Activated CD4-positive, CD25-positive, alpha-beta regulatory T cell treated with anti-CD3 and anti-CD28 coated beads, Interleukin-2, amount 50 U/mL, for 24 hours (primary cell): Measurements from ENCODE around the gene LNX1.

Experiments
- ATAC-seq, 2 donors: fragments of 150-1000 bp; cut with Tn5 transposase; one replicate each; pipeline ENCODE4 v1.10.0; 2021; ENCODE audit warnings: mild to moderate bottlenecking in 1 of 2, moderate library complexity in 1 of 2

LNX1 gene

GRCh38 chr4:53571936-53572599 is 19.2 kb downstream of the LNX1 start:
- ATAC-seq: no peak

DNA sequence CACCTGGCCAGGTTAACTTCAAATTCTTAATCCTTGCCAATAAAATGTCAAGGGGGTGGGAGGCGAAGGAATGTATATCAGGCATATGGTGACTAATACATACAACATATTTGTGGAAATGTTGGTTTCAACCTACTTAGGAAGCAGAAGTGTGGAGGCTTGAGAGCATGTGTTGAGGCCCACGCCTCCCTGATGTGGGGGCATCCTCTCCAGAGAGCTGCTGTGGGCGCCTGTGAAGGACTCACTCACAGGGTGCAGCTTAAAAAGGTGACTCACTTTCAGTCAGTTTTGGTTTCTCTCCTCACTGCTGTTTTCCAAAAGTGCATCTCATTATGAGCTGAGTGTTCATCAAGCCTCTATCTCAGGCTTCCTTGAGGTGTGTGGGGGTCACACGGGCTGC is 27.5 kb downstream of the LNX1 start:
- peak; percentile 27 to 63 for ATAC-seq

- no peak for ATAC-seq
These were observed 28.9 kb downstream of the LNX1 start for GRCh38 chr4:53562409-53562808.

- no peak for ATAC-seq
These were observed 32.2 kb downstream of the LNX1 start for GRCh38 chr4:53559021-53559620.

DNA sequence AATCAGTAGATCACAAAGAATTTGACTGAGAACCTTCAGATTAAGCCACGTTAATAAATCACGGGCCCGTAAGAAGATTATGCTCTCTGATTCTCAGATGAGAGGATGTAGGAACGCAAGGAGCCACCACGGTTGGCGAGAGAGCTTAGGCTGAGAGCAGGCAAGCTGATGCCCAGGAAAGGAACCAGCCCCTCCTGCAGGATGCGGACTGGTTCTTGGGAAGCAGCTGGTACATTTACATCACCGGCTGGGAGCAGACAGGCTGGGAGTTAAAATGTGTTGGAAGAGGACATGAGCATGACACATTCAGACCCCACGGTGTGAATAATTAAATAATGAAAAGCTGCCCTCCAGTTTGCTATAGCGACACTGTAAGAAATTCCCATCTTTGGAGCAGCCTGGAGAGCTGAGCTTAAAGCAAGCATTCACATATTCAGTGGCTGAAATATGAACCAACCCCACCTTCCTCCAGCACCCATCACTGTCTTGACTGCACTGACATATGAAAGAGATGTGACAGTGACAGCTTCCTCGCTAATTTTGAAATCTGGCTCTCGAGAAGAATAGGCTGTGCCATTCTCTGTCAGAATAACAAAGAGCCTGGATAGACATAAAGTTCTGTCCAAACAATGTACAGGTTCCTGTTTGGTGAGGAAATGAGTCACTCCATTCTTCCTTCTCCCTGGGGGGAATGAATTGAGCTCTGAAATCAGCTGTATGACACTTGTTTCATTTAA is 33.1 kb downstream of the LNX1 start:
- no peak for ATAC-seq

GRCh38 chr4:53557669-53558064 is 33.6 kb downstream of the LNX1 start:
- ATAC-seq: no peak

- no peak for ATAC-seq
These were observed 34.6 kb downstream of the LNX1 start for GRCh38 chr4:53556651-53557050.

DNA sequence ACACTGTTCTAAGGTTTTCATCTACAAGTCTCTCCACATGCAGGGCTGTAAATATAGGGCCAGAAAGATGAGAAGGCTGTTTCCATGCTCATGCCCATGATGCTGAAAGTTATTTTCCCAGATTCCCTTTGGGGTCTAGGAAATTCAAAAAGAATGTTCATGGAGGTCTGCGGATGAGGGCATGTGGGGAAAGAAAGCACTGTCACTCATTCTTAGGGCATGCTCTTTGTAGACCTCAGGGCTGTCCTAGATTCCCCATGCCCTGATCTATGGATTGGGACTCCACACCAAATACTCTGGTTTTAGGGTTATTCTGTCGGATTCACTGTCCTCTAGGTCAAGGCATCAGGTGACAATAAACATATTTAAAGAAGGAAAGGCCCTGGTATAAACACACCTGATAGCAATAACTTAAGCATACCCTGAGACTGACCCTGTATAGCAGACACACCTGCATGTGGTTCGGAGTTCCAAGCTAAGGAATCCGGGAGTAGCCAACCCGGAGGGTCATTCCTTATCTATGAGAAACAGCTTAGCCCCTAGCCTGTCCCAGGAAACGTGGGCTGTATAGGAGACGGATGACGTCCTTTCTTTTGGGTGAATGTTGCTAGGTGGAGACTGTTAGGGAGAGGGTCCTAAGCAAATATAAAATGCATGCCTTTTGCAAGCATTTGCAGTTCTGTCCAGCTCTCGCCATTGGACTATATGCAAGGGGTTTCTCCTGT is 37.6 kb downstream of the LNX1 start:
- ATAC-seq: no peak

DNA sequence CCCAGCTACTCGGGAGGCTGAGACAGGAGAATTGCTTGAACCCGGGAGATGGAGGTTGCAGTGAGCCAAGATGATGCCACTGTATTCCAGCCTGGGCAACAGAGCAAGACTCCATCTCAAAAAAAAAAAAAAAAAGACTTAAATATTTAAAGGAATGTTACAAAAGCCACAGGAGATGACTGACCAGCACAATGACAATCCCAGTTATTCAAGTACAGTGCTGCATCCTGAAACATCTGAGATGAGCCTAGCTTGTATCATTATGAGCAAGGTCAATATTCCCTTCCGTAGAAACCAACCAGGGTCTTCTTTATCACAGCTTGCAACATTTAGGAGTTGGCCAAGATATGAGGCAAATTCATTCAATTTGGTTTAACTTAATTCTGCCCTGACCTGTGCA is 38.6 kb downstream of the LNX1 start:
- no peak for ATAC-seq

- ATAC-seq: no peak
These were observed 39.3 kb downstream of the LNX1 start for GRCh38 chr4:53551958-53552357.

DNA sequence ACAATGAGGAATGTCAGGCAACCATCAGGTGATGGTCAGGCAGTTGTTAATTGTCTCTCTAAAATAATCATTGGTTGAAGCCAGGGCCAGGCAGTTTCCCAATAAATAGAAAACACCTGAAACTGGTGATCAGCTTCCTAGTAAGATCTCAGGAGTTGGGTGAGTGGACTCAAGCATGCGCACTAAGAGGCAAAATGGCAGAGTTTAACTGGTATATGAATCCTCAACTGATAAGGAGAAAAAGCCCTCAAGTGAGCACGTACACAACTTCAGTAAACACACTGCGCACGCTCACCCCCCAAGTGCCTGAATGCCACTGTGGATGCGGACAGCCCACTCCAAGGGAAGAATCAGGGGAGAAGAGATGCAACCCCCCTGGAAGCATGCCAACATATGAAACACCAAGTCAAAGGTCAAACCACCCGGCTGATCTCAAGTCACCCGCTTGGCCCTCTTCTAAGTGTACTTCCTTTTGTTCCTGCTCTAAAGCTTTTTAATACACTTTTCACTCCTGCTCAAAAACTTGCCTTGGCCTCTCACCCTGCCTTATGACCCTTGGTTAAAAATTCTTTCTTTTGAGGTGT is 39.9 kb downstream of the LNX1 start:
- no peak for ATAC-seq

- ATAC-seq: no peak
These were observed 42.6 kb downstream of the LNX1 start for GRCh38 chr4:53548662-53549061.

DNA sequence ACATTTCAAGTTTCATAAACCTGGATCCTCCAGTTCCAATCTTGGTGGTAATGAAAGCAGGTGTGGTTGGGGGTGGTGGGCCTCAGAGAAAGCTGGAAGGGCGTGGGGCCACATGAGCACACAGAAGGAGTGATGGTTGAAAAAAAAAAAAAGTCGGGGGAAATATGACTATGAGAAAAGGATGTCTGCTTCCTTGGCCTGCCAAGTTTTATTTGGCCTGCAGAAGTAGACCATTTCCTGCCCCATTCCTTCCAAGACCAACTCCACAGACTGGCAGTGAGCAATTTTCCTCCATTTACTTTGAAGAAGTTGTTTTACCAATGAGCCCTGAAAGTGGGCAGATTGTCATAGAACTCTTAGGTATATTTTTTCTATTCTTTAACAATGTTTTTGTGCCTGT is 43.3 kb downstream of the LNX1 start:
- no peak for ATAC-seq

- no peak for ATAC-seq
These were observed 45.2 kb downstream of the LNX1 start for GRCh38 chr4:53545942-53546581.

DNA sequence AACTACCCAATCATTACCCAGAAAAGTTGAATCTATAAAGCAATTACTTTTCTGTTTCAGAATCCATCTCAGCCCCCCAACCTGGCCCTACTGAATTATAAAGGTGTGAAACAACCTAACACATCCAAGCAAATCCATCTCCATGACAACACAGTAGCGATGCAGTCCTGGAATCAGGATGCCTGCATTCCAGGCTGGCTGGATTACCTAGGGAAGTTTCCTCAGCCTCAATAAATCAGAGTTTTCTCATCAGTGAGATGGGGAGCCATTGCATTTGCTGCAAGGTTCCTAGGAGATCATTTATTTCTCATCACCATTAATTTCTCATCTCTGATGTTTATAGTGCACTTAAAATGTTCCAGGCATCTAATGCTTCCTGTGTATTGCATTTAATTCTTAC is 46.0 kb downstream of the LNX1 start:
- no peak for ATAC-seq

DNA sequence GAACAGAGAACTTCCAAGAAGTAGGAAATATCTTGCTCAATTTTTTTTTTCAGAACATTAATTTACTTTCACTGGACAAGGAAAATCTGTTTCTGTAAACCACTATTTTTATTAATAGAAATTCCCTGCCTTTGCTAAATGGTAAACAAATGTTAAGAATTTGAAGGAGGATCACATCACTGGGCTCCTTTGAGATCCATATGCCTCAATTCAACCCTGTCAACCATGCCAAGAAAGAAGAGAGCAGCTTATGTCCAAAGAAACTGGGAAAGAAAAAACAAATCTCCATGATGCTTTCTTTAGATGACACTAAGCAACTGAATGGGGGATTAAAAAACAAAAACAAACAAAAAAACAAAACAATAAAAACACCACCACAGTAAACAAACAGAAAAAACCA is 47.7 kb downstream of the LNX1 start:
- ATAC-seq: no peak

DNA sequence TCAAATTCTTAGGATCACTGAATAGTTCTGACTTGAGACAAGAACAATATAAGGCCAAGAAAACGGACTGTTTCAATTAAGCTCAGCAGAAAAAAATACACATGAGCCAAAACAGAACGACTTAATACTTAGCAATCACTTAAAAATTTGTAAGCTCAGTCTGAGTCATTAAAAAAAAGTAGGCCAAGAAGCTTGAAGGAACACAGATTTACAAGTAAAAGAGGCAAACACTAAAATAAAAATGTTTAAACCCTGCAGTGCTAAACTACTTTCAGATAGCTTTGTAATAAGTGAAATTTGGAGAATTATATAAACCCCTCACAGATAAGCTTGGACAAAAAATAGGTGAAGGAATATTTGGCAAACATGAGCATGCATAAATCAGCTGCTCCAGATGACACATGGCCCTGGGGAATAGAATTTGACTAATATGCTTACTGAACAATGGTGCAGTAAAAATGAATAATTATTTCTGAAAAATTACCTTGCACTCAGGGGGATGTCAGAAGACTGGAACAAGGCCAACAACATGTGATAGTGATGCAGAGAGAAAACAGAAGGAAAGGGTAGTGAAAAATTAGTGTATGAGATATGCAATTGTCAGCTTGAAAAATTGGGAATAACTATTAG is 49.6 kb downstream of the LNX1 start:
- ATAC-seq: no peak

DNA sequence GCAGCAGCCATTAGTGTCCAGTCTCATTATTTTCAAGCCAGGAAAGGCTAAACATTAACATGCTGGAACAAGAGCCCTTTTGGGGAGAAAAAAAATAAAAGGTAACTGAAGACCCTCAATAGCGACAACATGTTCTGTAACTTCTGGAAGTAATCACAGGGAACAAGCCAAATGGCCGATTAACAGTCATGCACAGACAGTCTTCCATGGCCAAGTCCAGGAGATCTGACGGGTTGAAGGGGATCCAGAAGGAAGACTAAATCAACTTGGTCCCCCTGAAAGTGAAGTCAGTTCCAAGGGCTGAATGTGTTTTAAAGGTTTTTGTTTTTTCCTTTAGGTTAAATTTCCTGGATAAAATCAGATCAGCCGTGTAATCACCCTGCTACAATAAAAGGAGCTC is 52.5 kb downstream of the LNX1 start:
- ATAC-seq: no peak

- no peak for ATAC-seq
These were observed 53.7 kb downstream of the LNX1 start for GRCh38 chr4:53537606-53538005.

GRCh38 chr4:53536328-53536727 is 55.0 kb downstream of the LNX1 start:
- ATAC-seq: no peak

- no peak for ATAC-seq
These were observed 55.7 kb downstream of the LNX1 start for GRCh38 chr4:53535567-53535966.

DNA sequence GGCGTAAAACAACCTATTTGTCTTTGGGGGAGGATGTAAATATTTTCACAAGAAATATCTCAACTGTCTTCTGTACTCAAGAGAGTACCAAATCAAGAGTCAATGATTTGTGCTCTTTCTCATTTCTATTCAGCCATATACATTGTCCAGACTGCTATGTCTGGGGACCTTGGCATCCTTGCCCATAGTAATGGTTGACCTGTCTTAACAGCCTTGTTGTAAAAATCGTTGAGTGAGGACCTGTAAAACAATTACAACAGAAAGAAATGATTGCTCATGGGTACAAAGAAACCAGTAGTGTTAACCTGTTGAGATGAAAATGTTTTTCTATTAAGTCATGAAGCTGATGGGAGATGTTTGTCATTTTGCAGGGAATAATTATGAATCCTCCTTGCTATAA is 56.6 kb downstream of the LNX1 start:
- ATAC-seq: no peak
